ENCODE measurements around the gene VAMP1. TPM values are rescaled to one million over a fixed set of nuclear protein-coding genes. Genes with fewer than 3 reads are reported as not detected.
A peak's percentile ranks its signal among the peaks of the same experiment; 100 is the strongest.

Gene VAMP1
- total RNA-seq, 1 donor from 2014 or later: 2.0 TPM

DNA sequence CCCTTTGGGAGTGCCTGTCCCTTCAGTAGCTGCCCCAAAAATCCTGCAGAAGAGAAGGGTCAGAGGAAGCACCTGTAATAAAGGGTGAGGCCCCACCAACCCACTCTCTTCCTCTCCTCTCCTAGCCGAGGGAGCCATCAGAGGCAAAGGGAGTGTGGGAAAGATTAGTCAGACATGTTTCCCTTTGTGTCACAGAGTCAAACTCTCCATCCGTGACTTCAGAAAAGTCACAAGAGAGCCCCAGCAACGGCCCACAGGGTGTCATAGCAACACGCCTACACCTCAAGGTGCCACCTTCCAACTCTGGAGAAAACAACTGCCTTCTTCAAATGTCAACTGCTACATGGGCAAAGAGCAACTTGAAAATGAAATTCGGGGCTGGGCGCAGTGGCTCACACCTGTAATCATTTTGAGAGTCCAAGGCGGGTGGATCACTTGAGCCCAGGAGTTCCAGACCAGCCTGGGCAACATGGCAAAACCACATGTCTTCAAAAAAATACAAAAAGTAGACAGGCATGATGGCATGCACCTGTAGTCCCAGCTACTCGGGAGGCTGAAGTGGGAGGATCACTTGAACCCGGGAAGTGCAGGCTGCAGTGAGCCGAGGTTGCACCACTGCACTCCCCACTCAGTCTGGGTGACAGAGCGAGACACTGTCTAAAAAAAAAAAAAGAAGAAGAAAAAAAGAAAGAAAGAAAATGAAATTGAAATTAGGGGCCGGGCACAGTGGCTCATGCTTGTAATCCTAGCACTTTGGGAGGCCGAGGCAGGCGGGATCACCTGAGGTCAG is 43.4 kb downstream of the VAMP1 start:
- no peak overlapping the region for H3K4me3 ChIP-seq (ENCODE audit: low read depth, low read length)
- TF ChIP-seq, protein P1, sequence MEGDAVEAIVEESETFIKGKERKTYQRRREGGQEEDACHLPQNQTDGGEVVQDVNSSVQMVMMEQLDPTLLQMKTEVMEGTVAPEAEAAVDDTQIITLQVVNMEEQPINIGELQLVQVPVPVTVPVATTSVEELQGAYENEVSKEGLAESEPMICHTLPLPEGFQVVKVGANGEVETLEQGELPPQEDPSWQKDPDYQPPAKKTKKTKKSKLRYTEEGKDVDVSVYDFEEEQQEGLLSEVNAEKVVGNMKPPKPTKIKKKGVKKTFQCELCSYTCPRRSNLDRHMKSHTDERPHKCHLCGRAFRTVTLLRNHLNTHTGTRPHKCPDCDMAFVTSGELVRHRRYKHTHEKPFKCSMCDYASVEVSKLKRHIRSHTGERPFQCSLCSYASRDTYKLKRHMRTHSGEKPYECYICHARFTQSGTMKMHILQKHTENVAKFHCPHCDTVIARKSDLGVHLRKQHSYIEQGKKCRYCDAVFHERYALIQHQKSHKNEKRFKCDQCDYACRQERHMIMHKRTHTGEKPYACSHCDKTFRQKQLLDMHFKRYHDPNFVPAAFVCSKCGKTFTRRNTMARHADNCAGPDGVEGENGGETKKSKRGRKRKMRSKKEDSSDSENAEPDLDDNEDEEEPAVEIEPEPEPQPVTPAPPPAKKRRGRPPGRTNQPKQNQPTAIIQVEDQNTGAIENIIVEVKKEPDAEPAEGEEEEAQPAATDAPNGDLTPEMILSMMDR (conservative IDR thresholded peaks at IDR 0.05; ENCODE audit: low read depth, low read length): no peak
- DNase-seq (ENCODE audit: low read depth): peak; percentile 18

DNA sequence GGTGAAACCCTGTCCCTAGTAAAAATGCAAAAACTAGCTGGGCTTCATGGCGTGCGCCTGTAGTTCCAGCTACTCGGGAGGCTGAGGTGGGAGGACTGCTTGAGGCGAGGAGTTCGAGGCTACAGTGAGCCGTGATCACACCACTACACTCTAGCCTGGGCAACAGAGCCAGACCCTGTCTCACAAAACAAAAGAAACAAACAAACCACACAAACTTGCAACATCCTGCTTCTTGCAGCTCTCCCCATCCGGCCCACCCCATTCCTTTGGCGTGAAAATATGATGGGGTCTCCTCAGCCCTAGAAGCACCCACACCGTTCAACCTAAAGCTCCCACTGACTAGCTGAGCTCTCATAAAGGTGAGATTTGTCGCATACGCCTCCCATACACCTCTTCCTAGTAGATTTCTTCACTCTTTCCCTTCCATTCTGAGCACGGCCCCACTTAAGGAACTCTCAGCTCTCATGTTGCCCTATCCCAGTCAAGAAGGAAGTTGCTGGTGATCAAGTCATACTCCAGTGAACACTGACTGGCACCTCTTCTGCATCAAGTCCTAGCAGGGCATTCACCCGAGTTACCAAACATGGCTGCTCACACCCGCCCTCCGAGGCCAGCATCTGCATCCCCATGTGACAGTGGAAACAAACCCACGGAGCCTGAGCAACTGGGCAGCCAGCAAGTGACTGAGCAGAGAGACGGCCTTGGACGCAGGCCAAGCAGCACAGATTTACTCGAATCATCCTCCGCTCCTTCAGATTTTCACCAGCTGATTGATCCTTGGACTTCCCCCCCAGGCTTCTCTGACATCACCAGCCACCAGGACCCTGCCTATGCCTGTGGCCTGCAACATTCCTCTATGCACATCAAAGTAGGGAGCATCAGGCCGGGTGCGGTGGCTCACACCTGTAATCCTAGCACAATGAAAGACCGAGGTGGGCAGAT is 44.6 kb downstream of the VAMP1 start:
- H3K4me3 ChIP-seq (ENCODE audit: low read depth, low read length): no peak overlapping the region
- TF ChIP-seq, protein P1 (conservative IDR thresholded peaks at IDR 0.05; ENCODE audit: low read depth, low read length): no peak
- peak; percentile 16 for DNase-seq (ENCODE audit: low read depth)

DNA sequence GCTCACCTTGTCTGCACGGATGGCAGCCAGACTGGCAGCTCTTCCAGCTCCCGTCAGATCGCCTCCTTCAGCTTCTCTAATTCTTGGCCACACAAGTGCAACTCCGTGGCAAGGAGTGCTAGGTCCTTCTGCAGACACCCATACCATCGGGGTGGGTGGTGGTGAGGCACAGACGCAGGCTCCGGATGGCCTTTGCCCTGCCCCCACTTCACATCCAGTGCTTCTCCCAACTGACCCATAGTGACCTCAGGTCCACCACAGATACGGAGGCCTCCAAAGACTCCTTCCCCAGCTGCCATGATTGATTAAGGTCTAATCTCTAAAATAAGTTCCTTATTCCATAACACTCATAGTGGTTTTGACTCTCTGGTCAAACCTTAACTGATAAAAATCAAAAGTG is 45.6 kb downstream of the VAMP1 start:
- no peak overlapping the region for H3K4me3 ChIP-seq (ENCODE audit: low read depth, low read length)
- DNase-seq (ENCODE audit: low read depth): no peak
- TF ChIP-seq, protein P1 (conservative IDR thresholded peaks at IDR 0.05; ENCODE audit: low read depth, low read length): no peak

DNA sequence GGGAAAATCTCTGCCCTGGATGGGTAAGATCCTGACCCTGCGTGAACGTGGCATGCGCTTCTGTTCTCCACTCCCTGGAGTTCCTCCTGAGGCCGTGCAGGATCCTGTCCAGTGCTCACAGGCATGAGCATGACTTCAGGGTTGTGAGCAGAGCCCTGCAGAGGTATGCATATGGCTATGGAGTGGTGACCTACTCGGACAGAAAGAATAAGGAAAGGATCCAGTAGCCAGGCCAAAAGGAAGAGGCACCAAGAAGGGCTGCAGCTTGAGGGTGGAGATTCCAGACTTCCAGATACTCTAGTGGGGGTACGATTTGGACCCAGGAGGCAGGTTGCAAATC is 46.5 kb downstream of the VAMP1 start:
- TF ChIP-seq, protein P1 (conservative IDR thresholded peaks at IDR 0.05; ENCODE audit: low read depth, low read length): no peak
- no peak overlapping the region for H3K4me3 ChIP-seq (ENCODE audit: low read depth, low read length)
- peak; percentile 6 for DNase-seq (ENCODE audit: low read depth)

DNA sequence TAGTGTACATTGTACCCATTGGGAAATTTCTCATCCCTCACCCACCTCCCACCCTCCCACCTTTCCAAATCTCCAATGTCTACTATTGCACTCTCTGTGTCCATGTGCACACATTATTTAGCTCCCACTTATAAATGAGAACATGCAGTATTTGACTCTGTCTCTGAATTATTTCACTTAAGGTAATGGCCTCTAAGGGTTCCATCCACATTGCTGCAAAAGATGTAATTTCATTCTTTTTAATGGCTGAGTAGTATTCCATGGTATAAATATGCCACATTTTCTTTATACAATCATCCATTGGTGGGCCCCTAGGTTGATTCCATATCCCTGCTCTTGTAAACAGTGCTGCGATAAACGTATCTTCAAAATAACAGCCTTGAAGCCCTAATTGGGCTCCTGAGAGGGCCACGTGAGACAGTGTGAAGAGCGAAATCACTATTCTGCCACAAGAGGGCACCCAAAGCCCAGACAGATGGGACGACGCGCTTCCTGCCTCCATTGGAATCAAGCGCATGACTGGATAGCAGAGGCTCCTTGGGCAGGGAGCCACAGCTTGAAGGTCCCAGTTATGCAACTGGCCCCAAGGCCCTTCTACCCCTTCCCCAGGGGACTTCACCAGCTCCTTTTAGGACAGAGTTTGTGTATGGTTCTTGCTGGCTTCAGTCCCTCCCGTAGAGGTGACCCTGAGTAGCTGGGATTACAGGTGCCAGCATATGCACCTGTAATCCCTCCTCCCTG is 47.0 kb downstream of the VAMP1 start:
- DNase-seq (ENCODE audit: low read depth): peak; percentile 58
- TF ChIP-seq, protein P1 (conservative IDR thresholded peaks at IDR 0.05; ENCODE audit: low read depth, low read length): peak; percentile 86
- no peak overlapping the region for H3K4me3 ChIP-seq (ENCODE audit: low read depth, low read length)

DNA sequence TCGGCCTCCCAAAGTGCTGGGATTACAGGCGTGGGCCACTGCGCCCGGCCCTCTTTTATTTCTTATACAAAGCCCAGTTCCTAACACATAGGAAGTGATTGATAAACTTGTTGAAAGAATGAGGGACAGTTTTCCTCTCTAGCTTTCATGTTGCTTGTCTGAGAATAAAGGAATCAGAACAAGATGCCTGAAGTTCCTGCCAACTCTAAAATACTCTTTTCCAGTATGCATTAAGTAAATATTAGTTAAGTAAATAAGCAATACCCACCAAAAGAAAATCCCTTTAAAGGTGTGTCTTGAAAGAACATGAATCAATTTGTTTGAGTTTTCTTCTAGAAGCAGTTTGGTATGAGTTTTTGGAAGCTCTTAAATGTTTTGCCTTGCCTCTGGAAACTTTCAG is 50.1 kb downstream of the VAMP1 start:
- DNase-seq (ENCODE audit: low read depth): no peak
- TF ChIP-seq, protein P1 (conservative IDR thresholded peaks at IDR 0.05; ENCODE audit: low read depth, low read length): no peak
- H3K4me3 ChIP-seq (ENCODE audit: low read depth, low read length): no peak overlapping the region

Data from epithelial cell of proximal tubule (primary cell).